GM12872 (cell line): ENCODE results near the gene CCL20.

Source experiments
- CTCF ChIP-seq: IDR thresholded peaks from 3 replicates; pipeline ENCODE4 v1.5.1; 2011; ENCODE audit warnings: low read depth, mild to moderate bottlenecking, low read length, moderate library complexity; ENCODE audit not compliant: insufficient read depth

CCL20 gene

GRCh38 chr2:227826563-227826962, 12.9 kb downstream of the CCL20 start:
- TF ChIP-seq CTCF: no peak

GRCh38 chr2:227827143-227827542, 13.5 kb downstream of the CCL20 start:
- no peak for TF ChIP-seq CTCF

- TF ChIP-seq CTCF: no peak
These were observed 14.9 kb downstream of the CCL20 start for GRCh38 chr2:227828477-227828912.

- TF ChIP-seq CTCF: no peak
These were observed 15.7 kb downstream of the CCL20 start for GRCh38 chr2:227829337-227829736.

GRCh38 chr2:227834423-227834822, 20.8 kb downstream of the CCL20 start:
- TF ChIP-seq CTCF: no peak

- no peak for TF ChIP-seq CTCF
These were observed 21.4 kb downstream of the CCL20 start for GRCh38 chr2:227834916-227835650.

GRCh38 chr2:227846831-227847230, 33.2 kb downstream of the CCL20 start:
- no peak for TF ChIP-seq CTCF
